SK-N-SH (cell line): Measurements from ENCODE around the gene PITPNM3.

Experiments used
- CHD2 ChIP-seq: fragments of 150-350 bp; IDR thresholded peaks from 2 replicates; pipeline ENCODE4 v1.6.1; 2018; ENCODE audit warnings: low read length; ENCODE audit not compliant: partially characterized antibody
- CTCF ChIP-seq: fragments of 200-600 bp; sonication (generic); IDR thresholded peaks from 2 replicates; pipeline ENCODE4 v1.6.1; 2017; ENCODE audit warnings: antibody characterized with exemption, mild to moderate bottlenecking, moderate library complexity
- FOXJ3 ChIP-seq: sonication (generic); formaldehyde crosslinking; IDR thresholded peaks from 2 replicates; pipeline ENCODE4 v1.5.1; 2020; ENCODE audit warnings: mild to moderate bottlenecking, missing genetic modification reagents
- RFX5 ChIP-seq: IDR thresholded peaks from 2 replicates; pipeline ENCODE4 v1.6.1; 2012; ENCODE audit warnings: mild to moderate bottlenecking, improper control_type of control experiment, low read length

- TF ChIP-seq CTCF: no peak
- TF ChIP-seq RFX5: no peak
- TF ChIP-seq CHD2: no peak
- TF ChIP-seq FOXJ3: no peak
Observed at GRCh38 chr17:6435051-6435450, 121.3 kb downstream of the PITPNM3 start, which contains the start of gene AIPL1.
